Measurements from ENCODE around the gene GRID1. TPM values are rescaled to one million over a fixed set of nuclear protein-coding genes. Genes with fewer than 3 reads are reported as not detected.

Gene GRID1
- polyA plus RNA-seq, 1 of the 3 experiments (the other 2 are of a cell fraction), result 0.13 TPM

- TF ChIP-seq TAF1 (IDR thresholded peaks at IDR 0.05; ENCODE audit: borderline replicate concordance, low read depth, low read length) (no peak), PBX3 (IDR thresholded peaks at IDR 0.05) (no peak)
- TF ChIP-seq, protein P1, sequence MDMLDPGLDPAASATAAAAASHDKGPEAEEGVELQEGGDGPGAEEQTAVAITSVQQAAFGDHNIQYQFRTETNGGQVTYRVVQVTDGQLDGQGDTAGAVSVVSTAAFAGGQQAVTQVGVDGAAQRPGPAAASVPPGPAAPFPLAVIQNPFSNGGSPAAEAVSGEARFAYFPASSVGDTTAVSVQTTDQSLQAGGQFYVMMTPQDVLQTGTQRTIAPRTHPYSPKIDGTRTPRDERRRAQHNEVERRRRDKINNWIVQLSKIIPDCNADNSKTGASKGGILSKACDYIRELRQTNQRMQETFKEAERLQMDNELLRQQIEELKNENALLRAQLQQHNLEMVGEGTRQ (IDR thresholded peaks at IDR 0.05; ENCODE audit: borderline replicate concordance, low read depth, low read length), result no peak
- Histone ChIP-seq H4K20me1 (ENCODE audit: insufficient read depth) (no peaks in the 10 kb centered on the region), H3K79me2 (ENCODE audit: insufficient read depth) (no peaks in the 10 kb centered on the region), H3K9me2 (no peaks in the 10 kb centered on the region), H3F3A (replicated peaks; ENCODE audit: insufficient read depth) (no peaks in the 10 kb centered on the region), H3K4me1 (ENCODE audit: control insufficient read depth in 1 of 2, insufficient read depth in 2 of 2, low read depth in 1 of 2, low read length in 1 of 2) (no peaks in the 10 kb centered on the region), H3K9me3 (no peaks in the 10 kb centered on the region), H3K4me2 (no peak overlapping the region), H3K9ac (no peak overlapping the region), H3K4me3 (ENCODE audit: low read depth in 2 of 2, low read length in 1 of 2) (no peak overlapping the region), H3K27me3 (ENCODE audit: insufficient read depth) (no peaks in the 10 kb centered on the region), H3K36me3 (replicated peaks in 1 of 2; ENCODE audit: control insufficient read depth in 1 of 2, insufficient read depth in 2 of 2, low read length in 1 of 2) (no peaks in the 10 kb centered on the region), H2AFZ (ENCODE audit: low read depth) (no peak overlapping the region), H3K27ac (ENCODE audit: low read depth in 2 of 2, low read length in 1 of 2) (no peak overlapping the region)
- ChIA-PET POLR2A (no interaction called here), CTCF (interaction anchor here (0.6 to 1.1 kb wide), 2 partner anchors 264 to 268 kb away, joined by 3 to 4 read pairs; no protein-coding TSS in a partner anchor)
- WGBS (ENCODE audit: low lambda C conversion rate), result 20% methylated on average over 2 of the region's 3 CpGs
- DNase-seq, result no peak
Measured at GRCh38 chr10:86064219-86064618, 302.4 kb downstream of the GRID1 start.

GRCh38 chr10:86063341-86063740, 303.3 kb downstream of the GRID1 start:
- TF ChIP-seq GABPA (IDR thresholded peaks at IDR 0.05; ENCODE audit: low read depth) (no peak), TAF1 (IDR thresholded peaks at IDR 0.05; ENCODE audit: borderline replicate concordance, low read depth, low read length) (no peak), RXRA (IDR thresholded peaks at IDR 0.05; ENCODE audit: borderline replicate concordance, low read depth) (no peak), FOXJ3 (CRISPR knock-in tag; IDR thresholded peaks at IDR 0.05) (no peak)
- Histone ChIP-seq H2AFZ (ENCODE audit: low read depth) (no peak overlapping the region), H3K9me2 (no peaks in the 10 kb centered on the region), H3K9ac (no peak overlapping the region), H3K9me3 (no peaks in the 10 kb centered on the region), H4K20me1 (ENCODE audit: insufficient read depth) (no peaks in the 10 kb centered on the region), H3K36me3 (replicated peaks in 1 of 2; ENCODE audit: control insufficient read depth in 1 of 2, insufficient read depth in 2 of 2, low read length in 1 of 2) (no peaks in the 10 kb centered on the region), H3K79me2 (ENCODE audit: insufficient read depth) (no peaks in the 10 kb centered on the region), H3F3A (replicated peaks; ENCODE audit: insufficient read depth) (no peaks in the 10 kb centered on the region), H3K4me2 (no peak overlapping the region), H3K27ac (ENCODE audit: low read depth in 2 of 2, low read length in 1 of 2) (no peak overlapping the region), H3K27me3 (ENCODE audit: insufficient read depth) (no peaks in the 10 kb centered on the region), H3K4me1 (ENCODE audit: control insufficient read depth in 1 of 2, insufficient read depth in 2 of 2, low read depth in 1 of 2, low read length in 1 of 2) (no peaks in the 10 kb centered on the region), H3K4me3 (ENCODE audit: low read depth in 2 of 2, low read length in 1 of 2) (no peak overlapping the region)
- CTCF ChIA-PET, result interaction anchor here (0.6 kb wide), 1 partner anchor 263 kb away, joined by 4 read pairs; no protein-coding TSS in a partner anchor
- WGBS (ENCODE audit: low lambda C conversion rate), result 6% methylated on average over 1 of the region's 1 CpG
- POLR2A ChIA-PET, result no interaction called here
- no peak for DNase-seq

- POLR2A ChIA-PET, result no interaction called here
- no peaks in the 10 kb centered on the region for H3K9me2 ChIP-seq
- H3K9ac ChIP-seq, result no peak overlapping the region
- DNase-seq, result no peak
- no peak overlapping the region for H3K4me2 ChIP-seq
- TF ChIP-seq RAD21 (IDR thresholded peaks at IDR 0.05; ENCODE audit: low read length), result no peak
- TF ChIP-seq, protein P2, sequence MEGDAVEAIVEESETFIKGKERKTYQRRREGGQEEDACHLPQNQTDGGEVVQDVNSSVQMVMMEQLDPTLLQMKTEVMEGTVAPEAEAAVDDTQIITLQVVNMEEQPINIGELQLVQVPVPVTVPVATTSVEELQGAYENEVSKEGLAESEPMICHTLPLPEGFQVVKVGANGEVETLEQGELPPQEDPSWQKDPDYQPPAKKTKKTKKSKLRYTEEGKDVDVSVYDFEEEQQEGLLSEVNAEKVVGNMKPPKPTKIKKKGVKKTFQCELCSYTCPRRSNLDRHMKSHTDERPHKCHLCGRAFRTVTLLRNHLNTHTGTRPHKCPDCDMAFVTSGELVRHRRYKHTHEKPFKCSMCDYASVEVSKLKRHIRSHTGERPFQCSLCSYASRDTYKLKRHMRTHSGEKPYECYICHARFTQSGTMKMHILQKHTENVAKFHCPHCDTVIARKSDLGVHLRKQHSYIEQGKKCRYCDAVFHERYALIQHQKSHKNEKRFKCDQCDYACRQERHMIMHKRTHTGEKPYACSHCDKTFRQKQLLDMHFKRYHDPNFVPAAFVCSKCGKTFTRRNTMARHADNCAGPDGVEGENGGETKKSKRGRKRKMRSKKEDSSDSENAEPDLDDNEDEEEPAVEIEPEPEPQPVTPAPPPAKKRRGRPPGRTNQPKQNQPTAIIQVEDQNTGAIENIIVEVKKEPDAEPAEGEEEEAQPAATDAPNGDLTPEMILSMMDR (IDR thresholded peaks at IDR 0.05), result no peak
- no peak for TF ChIP-seq MEF2A (IDR thresholded peaks at IDR 0.05; ENCODE audit: borderline replicate concordance, low read depth)
- no peak for TF ChIP-seq MXI1 (IDR thresholded peaks at IDR 0.05; ENCODE audit: low read depth, low read length)
- H3K27ac ChIP-seq (ENCODE audit: low read depth in 2 of 2, low read length in 1 of 2), result no peak overlapping the region
- WGBS (ENCODE audit: low lambda C conversion rate), result 14% methylated on average over 3 of the region's 6 CpGs
- no peak overlapping the region for H2AFZ ChIP-seq (ENCODE audit: low read depth)
- H3K36me3 ChIP-seq (replicated peaks in 1 of 2; ENCODE audit: control insufficient read depth in 1 of 2, insufficient read depth in 2 of 2, low read length in 1 of 2), result no peaks in the 10 kb centered on the region
- no peaks in the 10 kb centered on the region for H4K20me1 ChIP-seq (ENCODE audit: insufficient read depth)
- H3K9me3 ChIP-seq, result no peaks in the 10 kb centered on the region
- H3K79me2 ChIP-seq (ENCODE audit: insufficient read depth), result no peaks in the 10 kb centered on the region
- H3K4me1 ChIP-seq (ENCODE audit: control insufficient read depth in 1 of 2, insufficient read depth in 2 of 2, low read depth in 1 of 2, low read length in 1 of 2), result no peaks in the 10 kb centered on the region
- no peaks in the 10 kb centered on the region for H3K27me3 ChIP-seq (ENCODE audit: insufficient read depth)
- no peak overlapping the region for H3K4me3 ChIP-seq (ENCODE audit: low read depth in 2 of 2, low read length in 1 of 2)
- CTCF ChIA-PET, result no interaction called here
- H3F3A ChIP-seq (replicated peaks; ENCODE audit: insufficient read depth), result no peaks in the 10 kb centered on the region
Measured at GRCh38 chr10:86062647-86063145, 303.9 kb downstream of the GRID1 start.
